ENCODE measurements around the gene DCUN1D2.

DNA sequence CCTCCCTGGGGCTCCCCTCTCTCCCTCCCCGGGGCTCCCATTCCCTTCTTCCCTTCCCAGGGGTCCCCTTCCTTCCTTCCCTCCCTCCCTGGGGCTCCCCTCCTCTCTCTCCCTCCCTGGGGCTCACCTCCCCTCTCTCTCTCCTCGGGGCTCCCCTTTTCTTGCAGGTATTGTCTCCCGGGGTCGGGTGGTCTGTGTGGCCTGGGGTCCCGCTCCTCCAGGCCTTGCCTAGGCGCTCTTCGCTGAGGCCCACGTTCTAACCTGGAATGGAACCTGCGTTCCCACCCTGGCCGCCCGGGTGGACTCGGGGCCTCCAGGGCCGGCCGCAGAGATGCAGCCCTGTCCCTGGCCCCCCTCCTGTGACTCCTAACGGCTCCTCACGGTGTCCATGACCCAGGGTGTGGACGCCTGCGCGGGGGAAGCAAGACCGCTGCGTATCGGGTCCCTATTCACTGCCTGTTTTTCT is 940 bp upstream of the DCUN1D2 start:
- TF ChIP-seq POLR2A (IDR thresholded peaks at IDR 0.05; ENCODE audit: low read depth, low read length) (no peak), POLR2AphosphoS5 (IDR thresholded peaks at IDR 0.05; ENCODE audit: low read depth, low read length) (no peak), TAF1 (IDR thresholded peaks at IDR 0.05; ENCODE audit: low read depth, low read length) (no peak), SPI1 (IDR thresholded peaks at IDR 0.05; ENCODE audit: low read depth, low read length) (no peak), PAX5 (IDR thresholded peaks at IDR 0.05; ENCODE audit: insufficient read depth, low read length, severe bottlenecking) (no peak), POU2F2 (IDR thresholded peaks at IDR 0.05; ENCODE audit: low read depth, low read length) (no peak)
